HL-60/S4 treated with phorbol 12-myristate 13-acetate at 8.2 ng/mL for 4 days and 3 days (cell line): ENCODE data around the gene FAM219B.

ENCODE experiments used
- in situ Hi-C: fragments of 300-500 bp; cut with MboI; formaldehyde crosslinking; loops from 2 replicates; pipeline ENCODE4 v1.15.0; 2022; ENCODE audit warnings: low sequenced_read_pairs

The FAM219B gene

GRCh38 chr15:74878273-74878672, 28.4 kb downstream of the FAM219B start:
- in situ Hi-C loops = no loop called here

- in situ Hi-C loops = no loop called here
Observed at GRCh38 chr15:74873756-74874424, 32.8 kb downstream of the FAM219B start.

GRCh38 chr15:74873036-74873755, 33.5 kb downstream of the FAM219B start, which contains the start of gene SCAMP2:
SCAMP2 (minus strand) TSS chr15:74873365; CDS start chr15:74873255, 110 bp downstream.
- in situ Hi-C loops = no loop called here

- in situ Hi-C loops = no loop called here
Observed at GRCh38 chr15:74872702-74873035, 34.0 kb downstream of the FAM219B start.

- in situ Hi-C loops = no loop called here
Observed at GRCh38 chr15:74870436-74871215, 36.0 kb downstream of the FAM219B start.

GRCh38 chr15:74869726-74870407, 36.8 kb downstream of the FAM219B start:
- in situ Hi-C loops = no loop called here

GRCh38 chr15:74869372-74869725, 37.3 kb downstream of the FAM219B start:
- in situ Hi-C loops = no loop called here

- in situ Hi-C loops = no loop called here
Observed at GRCh38 chr15:74868059-74868458, 38.6 kb downstream of the FAM219B start.

- in situ Hi-C loops = no loop called here
Observed at GRCh38 chr15:74867466-74868038, 39.1 kb downstream of the FAM219B start.

GRCh38 chr15:74866090-74866489, 40.6 kb downstream of the FAM219B start:
- in situ Hi-C loops = no loop called here

- in situ Hi-C loops = no loop called here
Observed at GRCh38 chr15:74865316-74865715, 41.3 kb downstream of the FAM219B start.

- in situ Hi-C loops = no loop called here
Observed at GRCh38 chr15:74864296-74864695, 42.4 kb downstream of the FAM219B start.

GRCh38 chr15:74863239-74864056, 43.2 kb downstream of the FAM219B start:
- in situ Hi-C loops = no loop called here

- in situ Hi-C loops = no loop called here
Observed at GRCh38 chr15:74858369-74858740, 48.3 kb downstream of the FAM219B start.

- in situ Hi-C loops = no loop called here
Observed at GRCh38 chr15:74857671-74858368, 48.8 kb downstream of the FAM219B start.

- in situ Hi-C loops = no loop called here
Observed at GRCh38 chr15:74857082-74857655, 49.5 kb downstream of the FAM219B start.

GRCh38 chr15:74856537-74856936, 50.1 kb downstream of the FAM219B start:
- in situ Hi-C loops = no loop called here

- in situ Hi-C loops = no loop called here
Observed at GRCh38 chr15:74855857-74856256, 50.8 kb downstream of the FAM219B start.

GRCh38 chr15:74854453-74855022, 52.1 kb downstream of the FAM219B start:
- in situ Hi-C loops = no loop called here
